Gastroesophageal sphincter (tissue), 3 donors: Measurements from ENCODE around the gene DDX1.

Source experiments
- EP300 ChIP-seq: sonication (generic); formaldehyde crosslinking; IDR thresholded peaks from one replicate; pipeline ENCODE4 v1.6.1; 2017; ENCODE audit warnings: antibody characterized with exemption, mild to moderate bottlenecking
- POLR2AphosphoS5 ChIP-seq: sonication (generic); formaldehyde crosslinking; IDR thresholded peaks from one replicate; pipeline ENCODE4 v1.6.1; 2017; ENCODE audit warnings: antibody characterized with exemption
- TF ChIP-seq, protein P1 (sequence below), 4 experiments: fragments of 200-600 bp in 2 of 4; fragments of 450-650 bp in 2 of 4; sonication (generic) in 1 of 4; IDR thresholded peaks; one replicate each; pipeline ENCODE4 v1.5.1; 2017 to 2019; ENCODE audit warnings: antibody characterized with exemption in 4 of 4, mild to moderate bottlenecking in 2 of 4, moderate library complexity in 2 of 4

DNA sequence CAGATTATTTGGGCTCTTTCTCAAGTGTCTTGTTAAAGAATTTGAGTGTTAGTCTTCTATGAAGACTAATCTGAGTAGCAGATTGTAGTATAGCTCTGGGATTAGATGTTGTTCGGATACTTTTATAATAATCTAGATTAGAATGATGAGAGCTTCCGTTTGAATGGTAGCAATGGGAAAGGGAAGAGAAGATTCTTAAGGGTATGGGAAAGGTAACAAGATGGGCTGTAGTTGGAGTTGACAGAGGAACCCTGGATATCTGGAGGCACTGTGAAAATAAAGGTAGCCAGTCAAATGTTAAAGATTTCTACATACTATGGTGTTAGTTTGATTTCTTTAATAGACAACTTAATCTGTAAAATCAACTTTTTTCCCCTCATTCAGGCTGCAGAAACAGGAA, 4.7 kb downstream of the DDX1 start:
- TF ChIP-seq, protein P1, sequence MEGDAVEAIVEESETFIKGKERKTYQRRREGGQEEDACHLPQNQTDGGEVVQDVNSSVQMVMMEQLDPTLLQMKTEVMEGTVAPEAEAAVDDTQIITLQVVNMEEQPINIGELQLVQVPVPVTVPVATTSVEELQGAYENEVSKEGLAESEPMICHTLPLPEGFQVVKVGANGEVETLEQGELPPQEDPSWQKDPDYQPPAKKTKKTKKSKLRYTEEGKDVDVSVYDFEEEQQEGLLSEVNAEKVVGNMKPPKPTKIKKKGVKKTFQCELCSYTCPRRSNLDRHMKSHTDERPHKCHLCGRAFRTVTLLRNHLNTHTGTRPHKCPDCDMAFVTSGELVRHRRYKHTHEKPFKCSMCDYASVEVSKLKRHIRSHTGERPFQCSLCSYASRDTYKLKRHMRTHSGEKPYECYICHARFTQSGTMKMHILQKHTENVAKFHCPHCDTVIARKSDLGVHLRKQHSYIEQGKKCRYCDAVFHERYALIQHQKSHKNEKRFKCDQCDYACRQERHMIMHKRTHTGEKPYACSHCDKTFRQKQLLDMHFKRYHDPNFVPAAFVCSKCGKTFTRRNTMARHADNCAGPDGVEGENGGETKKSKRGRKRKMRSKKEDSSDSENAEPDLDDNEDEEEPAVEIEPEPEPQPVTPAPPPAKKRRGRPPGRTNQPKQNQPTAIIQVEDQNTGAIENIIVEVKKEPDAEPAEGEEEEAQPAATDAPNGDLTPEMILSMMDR (IDR thresholded peaks at IDR 0.05), result no peak
- no peak for TF ChIP-seq EP300
- no peak for TF ChIP-seq POLR2AphosphoS5
